Vagina (tissue), 2 donors: Measurements from ENCODE around the gene CFAP74.

Experiments used
- POLR2AphosphoS5 ChIP-seq, 2 donors: sonication (generic); formaldehyde crosslinking; IDR thresholded peaks; one replicate each; pipeline ENCODE4 v1.9.0; 2017; ENCODE audit warnings: antibody characterized with exemption in 2 of 2, mild to moderate bottlenecking in 2 of 2, low read depth in 1 of 2; ENCODE audit not compliant: insufficient read depth in 1 of 2
- TF ChIP-seq, protein P1 (sequence below), 3 experiments: fragments of 450-650 bp in 2 of 3; fragments of 200-600 bp in 1 of 3; sonication (generic) in 1 of 3; IDR thresholded peaks; one replicate each; pipeline ENCODE4 v1.5.1; 2017 to 2019; ENCODE audit warnings: antibody characterized with exemption in 3 of 3, mild to moderate bottlenecking in 2 of 3, moderate library complexity in 2 of 3

DNA sequence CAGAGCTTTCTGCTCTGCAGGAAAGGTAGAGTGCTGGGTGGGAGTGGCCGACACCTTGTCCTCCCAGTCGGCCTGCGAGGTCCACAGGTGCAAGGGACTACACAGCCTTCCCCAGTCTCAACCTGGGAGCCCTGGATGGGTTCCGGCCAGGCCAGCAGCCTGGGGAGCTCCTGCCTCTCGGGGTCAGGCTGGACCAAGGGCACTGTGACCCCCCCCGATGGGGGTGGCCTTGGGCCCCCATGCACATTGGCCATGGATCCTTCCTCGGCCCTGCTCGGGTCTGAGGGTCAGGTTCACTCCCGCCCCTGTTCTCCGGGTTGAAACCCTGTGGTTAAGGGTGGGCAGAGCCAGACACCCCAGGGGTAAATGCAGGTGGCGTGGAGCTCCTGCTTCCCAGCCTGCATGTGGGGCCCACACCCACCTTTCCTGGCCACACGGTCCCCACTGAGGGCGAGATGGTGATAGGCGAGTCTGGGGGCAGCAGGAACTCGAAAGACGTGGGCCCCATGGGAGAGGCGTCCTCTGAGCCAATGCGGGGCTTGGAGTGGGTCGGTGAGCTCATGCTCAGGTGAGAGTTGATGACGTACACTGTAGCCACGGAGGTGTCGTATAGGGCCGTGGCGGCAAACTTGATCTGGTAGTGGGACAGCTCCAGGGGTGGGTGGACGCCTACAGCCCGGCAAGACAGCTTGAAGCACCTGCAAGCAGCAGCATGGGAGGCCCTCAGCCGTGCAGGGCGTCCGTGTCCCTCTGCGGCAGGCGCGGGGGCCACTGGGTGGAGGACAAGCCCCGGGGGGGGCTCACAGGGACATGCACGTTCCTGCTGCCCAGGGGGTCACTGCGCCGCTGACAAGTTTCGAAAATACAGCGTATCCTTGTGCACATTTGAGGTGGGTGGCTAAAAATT, 73.7 kb downstream of the CFAP74 start:
- TF ChIP-seq POLR2AphosphoS5 (IDR thresholded peaks at IDR 0.05; ENCODE audit: insufficient read depth in 1 of 2, low read depth in 1 of 2): no peak
- TF ChIP-seq, protein P1, sequence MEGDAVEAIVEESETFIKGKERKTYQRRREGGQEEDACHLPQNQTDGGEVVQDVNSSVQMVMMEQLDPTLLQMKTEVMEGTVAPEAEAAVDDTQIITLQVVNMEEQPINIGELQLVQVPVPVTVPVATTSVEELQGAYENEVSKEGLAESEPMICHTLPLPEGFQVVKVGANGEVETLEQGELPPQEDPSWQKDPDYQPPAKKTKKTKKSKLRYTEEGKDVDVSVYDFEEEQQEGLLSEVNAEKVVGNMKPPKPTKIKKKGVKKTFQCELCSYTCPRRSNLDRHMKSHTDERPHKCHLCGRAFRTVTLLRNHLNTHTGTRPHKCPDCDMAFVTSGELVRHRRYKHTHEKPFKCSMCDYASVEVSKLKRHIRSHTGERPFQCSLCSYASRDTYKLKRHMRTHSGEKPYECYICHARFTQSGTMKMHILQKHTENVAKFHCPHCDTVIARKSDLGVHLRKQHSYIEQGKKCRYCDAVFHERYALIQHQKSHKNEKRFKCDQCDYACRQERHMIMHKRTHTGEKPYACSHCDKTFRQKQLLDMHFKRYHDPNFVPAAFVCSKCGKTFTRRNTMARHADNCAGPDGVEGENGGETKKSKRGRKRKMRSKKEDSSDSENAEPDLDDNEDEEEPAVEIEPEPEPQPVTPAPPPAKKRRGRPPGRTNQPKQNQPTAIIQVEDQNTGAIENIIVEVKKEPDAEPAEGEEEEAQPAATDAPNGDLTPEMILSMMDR (IDR thresholded peaks at IDR 0.05): no peak
